ENCODE results near the gene ABCC10. TPM values are rescaled to one million over a fixed set of nuclear protein-coding genes. Genes with fewer than 3 reads are reported as not detected.

ABCC10 gene
- total and polyA plus RNA-seq, 2 donors from 2014 or later: 12.0 to 30.2 TPM

DNA sequence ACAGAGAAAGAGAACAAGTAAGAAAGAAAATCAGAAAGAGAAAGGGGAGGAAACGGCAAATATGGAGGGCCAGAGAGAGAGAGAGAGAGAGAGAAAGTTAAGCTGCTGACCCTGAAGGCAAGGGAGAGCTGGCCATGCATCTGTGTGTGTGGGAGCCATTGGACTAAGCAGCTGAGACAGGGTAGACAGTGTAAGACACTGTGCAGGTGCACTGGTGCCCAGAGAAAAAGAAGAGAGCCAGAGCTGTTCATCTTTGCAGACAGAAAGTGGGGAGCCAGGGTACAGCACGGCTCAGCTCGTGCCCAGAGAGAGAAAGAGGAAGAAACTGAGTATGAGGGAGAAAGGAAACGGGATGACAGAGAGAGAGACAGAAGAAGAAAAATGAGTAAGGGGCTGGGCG, 33.7 kb upstream of the ABCC10 start:
- peaks cover 0 to 2% (median 0%) of the 10 kb centered on the region in 3 donors for H3K4me1 ChIP-seq (ENCODE audit: control insufficient read depth in 2 of 3, insufficient read depth in 2 of 3, low read depth in 1 of 3, low read length in 3 of 3)
- H3K9me3 ChIP-seq (ENCODE audit: control insufficient read depth in 2 of 3, insufficient read depth in 1 of 3, low read length in 3 of 3): no peaks in the 10 kb centered on the region
- no peaks in the 10 kb centered on the region for H3K27me3 ChIP-seq (ENCODE audit: control insufficient read depth, insufficient read depth, low read length)
- intact Hi-C loops (cut with DNase I): no loop called here
- no peak overlapping the region for H3K4me3 ChIP-seq (ENCODE audit: low read length in 3 of 3)
- TF ChIP-seq, protein P1, sequence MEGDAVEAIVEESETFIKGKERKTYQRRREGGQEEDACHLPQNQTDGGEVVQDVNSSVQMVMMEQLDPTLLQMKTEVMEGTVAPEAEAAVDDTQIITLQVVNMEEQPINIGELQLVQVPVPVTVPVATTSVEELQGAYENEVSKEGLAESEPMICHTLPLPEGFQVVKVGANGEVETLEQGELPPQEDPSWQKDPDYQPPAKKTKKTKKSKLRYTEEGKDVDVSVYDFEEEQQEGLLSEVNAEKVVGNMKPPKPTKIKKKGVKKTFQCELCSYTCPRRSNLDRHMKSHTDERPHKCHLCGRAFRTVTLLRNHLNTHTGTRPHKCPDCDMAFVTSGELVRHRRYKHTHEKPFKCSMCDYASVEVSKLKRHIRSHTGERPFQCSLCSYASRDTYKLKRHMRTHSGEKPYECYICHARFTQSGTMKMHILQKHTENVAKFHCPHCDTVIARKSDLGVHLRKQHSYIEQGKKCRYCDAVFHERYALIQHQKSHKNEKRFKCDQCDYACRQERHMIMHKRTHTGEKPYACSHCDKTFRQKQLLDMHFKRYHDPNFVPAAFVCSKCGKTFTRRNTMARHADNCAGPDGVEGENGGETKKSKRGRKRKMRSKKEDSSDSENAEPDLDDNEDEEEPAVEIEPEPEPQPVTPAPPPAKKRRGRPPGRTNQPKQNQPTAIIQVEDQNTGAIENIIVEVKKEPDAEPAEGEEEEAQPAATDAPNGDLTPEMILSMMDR (IDR thresholded peaks at IDR 0.05; ENCODE audit: borderline replicate concordance, extremely low read depth, insufficient read depth): no peak
- FAIRE-seq (no peak), DNase-seq (no peak)
- H3K27ac ChIP-seq (ENCODE audit: low read depth in 2 of 2, low read length in 2 of 2): no peak overlapping the region
- H3K36me3 ChIP-seq (ENCODE audit: control insufficient read depth in 2 of 3, insufficient read depth in 3 of 3, low read length in 3 of 3): no peaks in the 10 kb centered on the region
- H3K9ac ChIP-seq (ENCODE audit: low read length in 3 of 3): no peak overlapping the region

DNA sequence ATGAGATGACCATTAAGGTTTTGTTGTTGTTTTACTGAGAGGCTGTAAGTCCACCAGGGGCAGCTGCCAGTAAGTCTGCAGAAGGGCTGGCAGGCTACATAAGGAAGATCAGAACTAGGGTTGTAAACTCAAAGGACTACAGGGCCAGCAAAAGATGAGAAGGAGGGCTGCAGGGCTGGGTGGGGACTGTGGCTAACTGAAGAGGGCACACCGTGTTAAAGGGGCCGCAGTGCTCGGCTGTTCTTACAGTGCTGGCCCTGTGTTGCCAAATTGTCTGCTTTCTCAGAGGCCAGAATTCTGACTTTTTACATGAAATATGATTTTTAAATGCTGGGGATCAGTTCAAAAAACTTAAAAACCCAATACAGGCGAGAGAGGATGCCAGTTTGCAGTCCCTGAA, 32.4 kb upstream of the ABCC10 start:
- no peak for DNase-seq
- intact Hi-C loops (cut with DNase I): no loop called here
- H3K27ac ChIP-seq (ENCODE audit: low read depth in 2 of 2, low read length in 2 of 2): no peak overlapping the region

DNA sequence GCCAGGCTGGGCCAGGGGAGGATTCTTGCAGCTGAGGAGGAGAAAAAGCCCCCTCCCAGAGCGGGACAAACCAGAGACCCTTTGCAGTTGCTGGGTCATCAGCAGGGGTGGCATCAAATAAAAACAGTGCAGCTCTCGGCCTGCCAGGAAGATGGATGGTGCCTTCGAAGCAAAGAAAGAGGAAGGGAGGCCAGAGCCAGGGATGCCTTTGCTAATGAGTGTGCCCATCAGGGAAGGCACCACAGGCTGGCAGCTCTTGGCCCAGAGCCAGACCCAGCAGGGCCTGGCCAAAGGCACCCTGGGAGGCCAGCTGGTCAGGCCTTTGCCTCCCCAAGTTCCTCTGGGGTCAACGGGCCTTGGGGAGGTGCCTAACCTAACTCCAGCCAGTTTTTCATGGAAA, 31.6 kb upstream of the ABCC10 start:
- no peak for FAIRE-seq
- TF ChIP-seq, protein P1 (IDR thresholded peaks at IDR 0.05; ENCODE audit: borderline replicate concordance, extremely low read depth, insufficient read depth): no peak
- no peaks in the 10 kb centered on the region for H3K9me3 ChIP-seq (ENCODE audit: control insufficient read depth in 2 of 3, insufficient read depth in 1 of 3, low read length in 3 of 3)
- H3K4me3 ChIP-seq (ENCODE audit: low read length in 3 of 3): no peak overlapping the region
- H3K4me1 ChIP-seq (ENCODE audit: control insufficient read depth in 2 of 3, insufficient read depth in 2 of 3, low read depth in 1 of 3, low read length in 3 of 3): no peaks in the 10 kb centered on the region
- H3K27ac ChIP-seq (ENCODE audit: low read depth in 2 of 2, low read length in 2 of 2): no peak overlapping the region
- H3K9ac ChIP-seq (ENCODE audit: low read length in 3 of 3): no peak overlapping the region
- H3K36me3 ChIP-seq (ENCODE audit: control insufficient read depth in 2 of 3, insufficient read depth in 3 of 3, low read length in 3 of 3): no peaks in the 10 kb centered on the region
- H3K27me3 ChIP-seq (ENCODE audit: control insufficient read depth, insufficient read depth, low read length): no peaks in the 10 kb centered on the region
- DNase-seq: peak in 1 of 5 donors; percentile 34
- intact Hi-C loops (cut with DNase I): no loop called here

More for the DNA sequence above, 32.4 kb upstream of the ABCC10 start:
- TF ChIP-seq, protein P1 (IDR thresholded peaks at IDR 0.05; ENCODE audit: borderline replicate concordance, extremely low read depth, insufficient read depth): no peak
- H3K36me3 ChIP-seq (ENCODE audit: control insufficient read depth in 2 of 3, insufficient read depth in 3 of 3, low read length in 3 of 3): no peaks in the 10 kb centered on the region
- H3K4me1 ChIP-seq (ENCODE audit: control insufficient read depth in 2 of 3, insufficient read depth in 2 of 3, low read depth in 1 of 3, low read length in 3 of 3): no peaks in the 10 kb centered on the region
- no peak for FAIRE-seq
- no peaks in the 10 kb centered on the region for H3K9me3 ChIP-seq (ENCODE audit: control insufficient read depth in 2 of 3, insufficient read depth in 1 of 3, low read length in 3 of 3)
- H3K4me3 ChIP-seq (ENCODE audit: low read length in 3 of 3): no peak overlapping the region
- no peaks in the 10 kb centered on the region for H3K27me3 ChIP-seq (ENCODE audit: control insufficient read depth, insufficient read depth, low read length)
- H3K9ac ChIP-seq (ENCODE audit: low read length in 3 of 3): no peak overlapping the region

Data from kidney (tissue), 14 donors.